Measurements from ENCODE around the gene HRCT1.

Gene HRCT1

DNA sequence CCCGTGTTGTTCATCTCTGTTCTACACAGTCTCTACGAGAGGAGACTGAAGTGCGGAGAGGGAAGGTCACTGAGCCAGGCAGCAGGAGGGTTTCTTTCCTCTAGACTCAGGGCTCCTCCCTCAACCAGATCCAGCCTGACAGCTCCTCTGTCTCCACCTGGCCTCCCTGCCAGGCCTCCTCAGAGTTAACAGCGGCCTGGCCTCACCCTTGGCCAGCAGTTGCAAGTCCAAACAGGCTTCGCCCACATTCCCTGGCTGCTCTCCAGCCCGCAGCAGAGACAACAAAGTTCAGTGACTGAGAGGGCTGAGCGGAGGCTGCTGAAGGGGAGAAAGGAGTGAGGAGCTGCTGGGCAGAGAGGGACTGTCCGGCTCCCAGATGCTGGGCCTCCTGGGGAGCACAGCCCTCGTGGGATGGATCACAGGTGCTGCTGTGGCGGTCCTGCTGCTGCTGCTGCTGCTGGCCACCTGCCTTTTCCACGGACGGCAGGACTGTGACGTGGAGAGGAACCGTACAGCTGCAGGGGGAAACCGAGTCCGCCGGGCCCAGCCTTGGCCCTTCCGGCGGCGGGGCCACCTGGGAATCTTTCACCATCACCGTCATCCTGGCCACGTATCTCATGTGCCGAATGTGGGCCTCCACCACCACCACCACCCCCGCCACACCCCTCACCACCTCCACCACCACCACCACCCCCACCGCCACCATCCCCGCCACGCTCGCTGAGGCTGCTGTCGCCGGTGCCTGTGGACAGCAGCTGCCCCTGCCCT lies at the start of gene HRCT1:
TSS of gene HRCT1 (plus strand) at position 291 of the 768 bp plus-strand sequence. CDS start at position 377, 86 bp downstream.
- H3K4me3 ChIP-seq (ENCODE audit: low read depth, low read length), result no peak within 1 kb of the TSS
- no peak for TF ChIP-seq CTCF (IDR thresholded peaks at IDR 0.05; ENCODE audit: low read depth, low read length)

- H3K4me3 ChIP-seq (ENCODE audit: low read depth, low read length), result no peak overlapping the region
- TF ChIP-seq CTCF (IDR thresholded peaks at IDR 0.05; ENCODE audit: low read depth, low read length), result no peak
Measured at GRCh38 chr9:35856206-35856605, 49.8 kb upstream of the HRCT1 start.

GRCh38 chr9:35856882-35857281 lies 49.1 kb upstream of the HRCT1 start:
- TF ChIP-seq CTCF (IDR thresholded peaks at IDR 0.05; ENCODE audit: low read depth, low read length), result no peak
- H3K4me3 ChIP-seq (ENCODE audit: low read depth, low read length), result no peak overlapping the region

DNA sequence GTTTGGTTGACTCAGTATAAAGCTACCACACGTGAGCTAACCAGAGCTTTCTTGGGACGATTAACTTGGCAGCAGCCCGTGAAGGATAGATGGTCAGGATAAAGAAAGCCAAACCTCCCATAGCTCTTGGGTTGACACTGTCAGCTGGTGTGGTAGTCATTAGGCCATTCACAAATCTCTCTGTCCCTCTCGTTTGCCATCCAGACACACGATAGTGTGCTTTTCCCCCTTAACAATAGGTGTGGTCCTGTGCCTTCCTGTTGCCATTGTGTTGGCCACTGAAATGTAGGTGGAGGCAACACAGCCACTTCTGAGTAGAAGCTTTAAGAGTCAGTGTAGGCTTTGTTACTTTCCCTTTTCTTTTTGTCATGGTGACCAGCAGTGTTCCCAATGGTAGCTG lies 47.5 kb upstream of the HRCT1 start:
- no peak for TF ChIP-seq CTCF (IDR thresholded peaks at IDR 0.05; ENCODE audit: low read depth, low read length)
- H3K4me3 ChIP-seq (ENCODE audit: low read depth, low read length), result no peak overlapping the region

GRCh38 chr9:35859310-35859989 lies 46.6 kb upstream of the HRCT1 start:
- TF ChIP-seq CTCF (IDR thresholded peaks at IDR 0.05; ENCODE audit: low read depth, low read length), result no peak
- H3K4me3 ChIP-seq (ENCODE audit: low read depth, low read length), result no peak overlapping the region

- no peak overlapping the region for H3K4me3 ChIP-seq (ENCODE audit: low read depth, low read length)
- TF ChIP-seq CTCF (IDR thresholded peaks at IDR 0.05; ENCODE audit: low read depth, low read length), result no peak
Measured at GRCh38 chr9:35859990-35860339, 46.0 kb upstream of the HRCT1 start.

- no peak for TF ChIP-seq CTCF (IDR thresholded peaks at IDR 0.05; ENCODE audit: low read depth, low read length)
- H3K4me3 ChIP-seq (ENCODE audit: low read depth, low read length), result no peak overlapping the region
Measured at GRCh38 chr9:35861161-35861897, 44.7 kb upstream of the HRCT1 start.
